ENCODE measurements around the gene CDH23.

DNA sequence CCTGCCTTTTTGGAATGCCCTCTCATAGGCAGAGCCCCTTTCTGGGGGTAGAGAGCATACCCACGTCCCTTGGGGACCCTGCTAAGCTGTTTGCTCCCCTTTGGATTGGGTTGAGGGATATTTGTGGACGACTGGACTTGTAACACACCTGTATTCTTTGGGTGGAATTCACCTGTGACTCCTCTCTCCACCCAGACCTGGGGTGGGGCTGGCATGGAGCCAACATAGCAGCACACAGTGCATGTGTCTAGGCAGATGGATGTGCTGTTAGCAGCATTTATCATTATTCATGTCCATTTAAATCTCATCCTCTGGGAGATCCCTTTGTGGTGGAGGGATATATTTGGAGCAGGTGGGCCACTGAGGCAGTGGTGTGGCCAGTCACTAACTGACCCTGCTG, 51.0 kb downstream of the CDH23 start:
- no peak for TF ChIP-seq ZNF274 (IDR thresholded peaks at IDR 0.05; ENCODE audit: low read depth, low read length)
- no peak for TF ChIP-seq YY1 (IDR thresholded peaks at IDR 0.05; ENCODE audit: insufficient read depth, insufficient read length)
- no peak for TF ChIP-seq SUZ12 (IDR thresholded peaks at IDR 0.05; ENCODE audit: extremely low read depth, insufficient read depth, insufficient read length)

Data from NT2/D1 (cell line).